Cardiac muscle cell (in vitro differentiated cells and primary cell): ENCODE data around the gene GPR65. TPM values are rescaled to one million over a fixed set of nuclear protein-coding genes. Genes with fewer than 3 reads are reported as not detected.
A peak's percentile ranks its signal among the peaks of the same experiment; 100 is the strongest.

Experiments used
- DNase-seq, 2 donors: peaks; one replicate each; pipeline versions ENCODE4 v3.0.0 to v3.0.0-alpha.2; 2010 to 2017; ENCODE audit warnings: low read depth in 1 of 2, low spot score in 1 of 2
- H3K27ac ChIP-seq: fragments of 200-600 bp; sonication (generic); 2 replicates; pipeline ENCODE4 v1.5.1; 2016
- H3K27me3 ChIP-seq: fragments of 200-600 bp; sonication (generic); 2 replicates; pipeline ENCODE4 v1.6.0; 2016; ENCODE audit warnings: control low read depth
- H3K36me3 ChIP-seq: fragments of 200-600 bp; sonication (generic); 2 replicates; pipeline ENCODE4 v1.5.1; 2016; ENCODE audit warnings: control low read depth
- H3K4me1 ChIP-seq: fragments of 200-600 bp; sonication (generic); 2 replicates; pipeline ENCODE4 v1.8.1; 2017; ENCODE audit warnings: low read depth, mild to moderate bottlenecking, mixed run types
- H3K4me3 ChIP-seq: fragments of 200-600 bp; sonication (generic); 2 replicates; pipeline ENCODE4 v1.5.1; 2016; ENCODE audit warnings: mild to moderate bottlenecking
- H3K9me3 ChIP-seq: fragments of 200-600 bp; sonication (generic); 2 replicates; pipeline ENCODE4 v1.5.1; 2017; ENCODE audit warnings: low read depth, mild to moderate bottlenecking, control low read depth
- CTCF ChIP-seq: IDR thresholded peaks from 2 replicates; pipeline ENCODE4 v1.5.1; 2012; ENCODE audit warnings: low read depth, mild to moderate bottlenecking, low read length
- polyA plus RNA-seq: library from polyadenylated mRNA; unstranded; fragments of >200 nt; fragmentation: Nextera tagmentation; extraction: Ambion mirVana; gene quantifications from 2 replicates; pipeline ENCODE4 v1.2.1, GENCODE V29; 2016
- total RNA-seq: library from RNA; depleted of rRNA; stranded (reverse); fragments of >200 nt; gene quantifications from 2 replicates; pipeline ENCODE4 v1.2.3, GENCODE V29; 2016

Gene GPR65
- total and polyA plus RNA-seq, 2 experiments from 2014 or later, result not detected

GRCh38 chr14:88044776-88045446 lies 40.0 kb downstream of the GPR65 start:
- Histone ChIP-seq H3K4me3 (no peak overlapping the region), H3K4me1 (no peaks in the 10 kb centered on the region), H3K27ac (no peak overlapping the region), H3K27me3 (peaks cover 3% of the 10 kb centered on the region), H3K9me3 (no peaks in the 10 kb centered on the region), H3K36me3 (no peaks in the 10 kb centered on the region)
- peak in 1 of 2 donors; percentile 27 for DNase-seq
- no peak for TF ChIP-seq CTCF

- TF ChIP-seq CTCF, result no peak
- Histone ChIP-seq H3K36me3 (no peaks in the 10 kb centered on the region), H3K9me3 (no peaks in the 10 kb centered on the region), H3K4me1 (no peaks in the 10 kb centered on the region), H3K27me3 (no peaks in the 10 kb centered on the region), H3K27ac (no peak overlapping the region), H3K4me3 (no peak overlapping the region)
- no peak for DNase-seq
Observed at GRCh38 chr14:88045705-88046104, 40.8 kb downstream of the GPR65 start.

GRCh38 chr14:88048351-88048750 lies 43.4 kb downstream of the GPR65 start:
- H3K9me3 ChIP-seq, result no peaks in the 10 kb centered on the region
- H3K4me1 ChIP-seq, result no peaks in the 10 kb centered on the region
- no peaks in the 10 kb centered on the region for H3K36me3 ChIP-seq
- H3K27ac ChIP-seq, result no peak overlapping the region
- no peak overlapping the region for H3K4me3 ChIP-seq
- TF ChIP-seq CTCF, result no peak
- no peaks in the 10 kb centered on the region for H3K27me3 ChIP-seq
- DNase-seq, result no peak

- H3K27me3 ChIP-seq, result no peaks in the 10 kb centered on the region
- no peaks in the 10 kb centered on the region for H3K9me3 ChIP-seq
- no peak overlapping the region for H3K4me3 ChIP-seq
- DNase-seq, result no peak
- TF ChIP-seq CTCF, result no peak
- H3K27ac ChIP-seq, result no peak overlapping the region
- H3K4me1 ChIP-seq, result no peaks in the 10 kb centered on the region
- no peaks in the 10 kb centered on the region for H3K36me3 ChIP-seq
Observed at GRCh38 chr14:88049266-88049665, 44.3 kb downstream of the GPR65 start.

GRCh38 chr14:88049936-88050335 lies 45.0 kb downstream of the GPR65 start:
- Histone ChIP-seq H3K4me1 (no peaks in the 10 kb centered on the region), H3K9me3 (no peaks in the 10 kb centered on the region)
- no peak for TF ChIP-seq CTCF

More at GRCh38 chr14:88049936-88050335, 45.0 kb downstream of the GPR65 start:
- Histone ChIP-seq H3K27ac (no peak overlapping the region), H3K27me3 (no peaks in the 10 kb centered on the region), H3K4me3 (no peak overlapping the region), H3K36me3 (no peaks in the 10 kb centered on the region)
- no peak for DNase-seq
